Inflammatory macrophage (primary cell): ENCODE measurements around the gene R3HDM2.

ENCODE experiments used
- DNase-seq, 2 donors: peaks; one replicate each; pipeline ENCODE4 v3.0.0-alpha.2; 2020 to 2022

The R3HDM2 gene

GRCh38 chr12:57213058-57213715 is 217.7 kb downstream of the R3HDM2 start:
- peak; percentile 81 to 84 for DNase-seq

- DNase-seq: no peak
Observed at GRCh38 chr12:57212701-57213057, 218.2 kb downstream of the R3HDM2 start.

GRCh38 chr12:57211791-57212700 is 218.8 kb downstream of the R3HDM2 start:
- no peak for DNase-seq

GRCh38 chr12:57210926-57211692 is 219.7 kb downstream of the R3HDM2 start:
- no peak for DNase-seq

DNA sequence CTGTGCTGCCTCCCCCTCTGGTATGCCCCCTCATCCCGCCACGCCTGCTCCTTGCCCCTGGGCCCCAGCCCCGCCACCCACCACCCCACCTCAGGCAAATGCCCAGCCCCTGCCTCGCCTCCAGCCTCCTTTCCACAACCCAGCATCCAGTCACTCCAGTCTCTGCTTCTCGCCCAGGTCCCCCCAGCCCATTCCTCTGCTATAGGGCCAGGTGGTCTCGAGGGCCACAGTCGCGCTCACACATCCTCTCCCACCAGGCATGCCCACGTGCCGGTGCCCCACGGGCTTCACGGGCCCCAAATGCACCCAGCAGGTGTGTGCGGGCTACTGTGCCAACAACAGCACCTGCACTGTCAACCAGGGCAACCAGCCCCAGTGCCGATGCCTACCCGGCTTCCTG is 220.4 kb downstream of the R3HDM2 start:
- DNase-seq: no peak

DNA sequence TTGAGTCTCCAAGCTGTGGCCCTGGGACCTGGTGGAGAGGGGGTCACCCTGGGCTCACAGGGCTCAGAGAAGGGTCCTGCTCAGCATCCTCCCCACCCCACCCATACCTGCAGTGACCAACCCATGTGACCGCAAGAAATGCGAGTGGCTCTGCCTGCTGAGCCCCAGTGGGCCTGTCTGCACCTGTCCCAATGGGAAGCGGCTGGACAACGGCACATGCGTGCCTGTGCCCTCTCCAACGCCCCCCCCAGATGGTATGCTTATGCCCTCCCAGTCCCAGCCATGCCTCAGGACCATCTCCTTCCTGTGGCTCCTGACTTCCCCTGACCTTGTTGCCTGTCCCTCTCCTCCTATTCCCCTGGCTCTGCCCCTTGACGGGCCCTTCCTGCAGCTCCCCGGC is 220.9 kb downstream of the R3HDM2 start:
- DNase-seq: no peak

DNA sequence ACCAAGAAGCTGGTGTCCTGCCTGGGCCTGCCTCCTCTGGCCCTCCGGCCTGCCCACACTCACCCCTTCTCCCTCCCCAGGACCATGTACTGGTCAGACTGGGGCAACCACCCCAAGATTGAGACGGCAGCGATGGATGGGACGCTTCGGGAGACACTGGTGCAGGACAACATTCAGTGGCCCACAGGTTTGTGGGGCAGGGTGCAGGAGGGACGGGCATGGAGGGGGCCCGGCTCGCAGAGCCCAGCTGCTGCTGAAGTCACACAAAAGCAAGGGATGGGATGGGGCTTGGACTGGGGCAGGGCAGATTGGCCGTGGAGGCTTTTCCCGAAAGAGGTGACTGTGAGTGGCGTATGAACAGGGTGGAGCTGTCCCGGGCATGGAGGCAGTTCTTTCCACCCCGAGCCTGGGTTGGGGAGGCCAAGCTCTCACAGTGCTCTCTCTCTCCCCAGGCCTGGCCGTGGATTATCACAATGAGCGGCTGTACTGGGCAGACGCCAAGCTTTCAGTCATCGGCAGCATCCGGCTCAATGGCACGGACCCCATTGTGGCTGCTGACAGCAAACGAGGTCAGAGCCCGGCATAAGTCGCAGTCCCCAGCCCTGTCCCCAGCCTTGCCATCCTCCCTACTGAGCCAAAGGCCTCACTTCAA is 222.1 kb downstream of the R3HDM2 start:
- DNase-seq: no peak

DNA sequence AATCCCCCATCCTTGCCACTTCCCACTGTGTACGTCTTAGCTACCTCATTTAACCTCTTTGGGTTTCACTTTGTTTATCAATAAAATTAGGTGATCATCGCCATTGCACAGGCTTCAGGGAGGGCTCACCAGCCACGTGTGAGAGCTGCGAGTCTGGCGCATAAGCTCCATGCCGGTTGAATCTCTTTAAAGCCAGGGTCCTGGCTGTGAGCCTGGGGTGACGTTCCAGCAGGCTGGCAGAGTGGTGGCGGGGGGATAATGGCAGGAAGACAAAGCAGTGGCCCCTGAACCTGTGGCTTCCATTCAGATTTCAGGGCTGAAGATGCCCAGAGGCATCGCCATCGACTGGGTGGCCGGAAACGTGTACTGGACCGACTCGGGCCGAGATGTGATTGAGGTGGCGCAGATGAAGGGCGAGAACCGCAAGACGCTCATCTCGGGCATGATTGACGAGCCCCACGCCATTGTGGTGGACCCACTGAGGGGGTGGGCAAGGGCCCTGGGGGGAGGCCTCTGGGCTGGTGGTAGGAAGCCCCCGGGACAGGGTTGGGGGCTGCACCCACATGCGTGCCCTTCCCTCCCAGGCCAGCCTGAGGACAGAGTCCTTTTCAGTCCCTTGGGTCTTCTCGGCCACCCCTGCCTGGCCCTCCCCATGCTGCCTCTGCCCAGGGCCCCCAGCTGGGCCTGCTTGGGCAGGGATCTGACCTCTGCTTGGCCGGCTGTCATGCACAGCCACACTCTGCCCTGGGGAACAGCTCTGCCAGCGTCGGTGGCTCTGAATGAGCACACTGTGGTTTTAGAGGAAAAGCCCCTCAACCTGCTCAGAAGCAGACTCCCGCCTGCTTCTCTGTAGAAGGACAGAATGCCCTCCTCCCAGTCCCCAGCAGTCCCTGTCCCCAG is 222.9 kb downstream of the R3HDM2 start:
- DNase-seq: no peak

DNA sequence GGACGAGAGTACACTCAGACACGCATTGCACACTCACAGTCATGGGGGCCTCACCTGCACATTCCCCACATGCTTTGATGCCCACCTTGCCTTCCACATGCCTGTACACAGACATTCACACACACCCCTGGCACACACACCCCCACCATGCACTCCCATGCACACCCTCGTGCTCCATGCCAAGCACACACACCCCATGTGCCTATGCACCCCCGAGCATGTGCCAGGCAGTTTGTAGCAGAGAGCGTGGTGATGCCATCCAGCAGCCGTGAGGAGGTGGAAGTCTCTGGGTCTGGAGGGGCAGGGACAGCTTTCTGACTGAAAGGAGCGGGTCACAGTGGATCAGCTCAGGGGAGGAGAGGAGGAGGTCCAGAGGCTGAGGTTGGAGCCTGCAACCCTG is 224.9 kb downstream of the R3HDM2 start:
- DNase-seq: no peak

DNA sequence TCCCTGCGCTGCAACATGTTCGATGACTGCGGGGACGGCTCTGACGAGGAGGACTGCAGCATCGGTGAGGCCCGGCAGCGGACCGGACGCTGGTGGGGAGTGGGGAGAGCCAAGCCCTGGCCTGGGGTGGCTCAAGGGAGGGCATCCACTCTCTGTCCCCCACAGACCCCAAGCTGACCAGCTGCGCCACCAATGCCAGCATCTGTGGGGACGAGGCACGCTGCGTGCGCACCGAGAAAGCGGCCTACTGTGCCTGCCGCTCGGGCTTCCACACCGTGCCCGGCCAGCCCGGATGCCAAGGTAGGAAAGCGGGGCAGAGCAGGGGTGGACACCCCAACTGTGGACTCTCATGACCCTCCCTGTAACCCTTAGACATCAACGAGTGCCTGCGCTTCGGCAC is 225.7 kb downstream of the R3HDM2 start:
- DNase-seq: no peak

- no peak for DNase-seq
Observed at GRCh38 chr12:57204454-57204853, 226.4 kb downstream of the R3HDM2 start.

GRCh38 chr12:57203791-57204190 is 227.1 kb downstream of the R3HDM2 start:
- DNase-seq: no peak
